Activated naive CD8-positive, alpha-beta T cell treated with anti-CD3 and anti-CD28 coated beads, Interleukin-2, amount 10 ng/mL, durations not matched to agents 7 days and 5 days (primary cell): ENCODE measurements around the gene SLC25A28. TPM values are rescaled to one million over a fixed set of nuclear protein-coding genes. Genes with fewer than 3 reads are reported as not detected.

Experiments used
- ATAC-seq: fragments of 150-1000 bp; cut with Tn5 transposase; one replicate; pipeline ENCODE4 v1.10.0; 2021; ENCODE audit warnings: low read depth, moderate library complexity
- POLR2A ChIA-PET: fragments of 350-600 bp; sonication (Branson Sonifier 250); formaldehyde crosslinking; loops from one replicate; lab custom pipeline; 2021; ENCODE audit warnings: antibody characterized with exemption; lab: Charles Lee
- DNase-seq: peaks from one replicate; pipeline ENCODE4 v3.0.0; 2021
- H3K27ac Mint-ChIP-seq: one replicate; pipeline ENCODE4 v1.8.0; 2022; ENCODE audit warnings: mild to moderate bottlenecking, mixed read lengths
- H3K27me3 Mint-ChIP-seq: one replicate; pipeline ENCODE4 v1.8.0; 2022; ENCODE audit warnings: mild to moderate bottlenecking, moderate library complexity, mixed read lengths
- H3K36me3 Mint-ChIP-seq: one replicate; pipeline ENCODE4 v1.8.0; 2021; ENCODE audit warnings: mild to moderate bottlenecking, mixed read lengths
- H3K4me1 Mint-ChIP-seq: one replicate; pipeline ENCODE4 v1.8.0; 2021; ENCODE audit warnings: mixed read lengths
- H3K4me3 Mint-ChIP-seq: one replicate; pipeline ENCODE4 v1.8.0; 2022; ENCODE audit warnings: mild to moderate bottlenecking, moderate library complexity, mixed read lengths
- H3K9me3 Mint-ChIP-seq: one replicate; pipeline ENCODE4 v1.8.0; 2021; ENCODE audit warnings: mixed read lengths
- total RNA-seq, 2 experiments: library from RNA; stranded (reverse); gene quantifications; one replicate each; pipeline ENCODE4 v1.2.3, GENCODE V29; 2021

Gene SLC25A28, protein sequence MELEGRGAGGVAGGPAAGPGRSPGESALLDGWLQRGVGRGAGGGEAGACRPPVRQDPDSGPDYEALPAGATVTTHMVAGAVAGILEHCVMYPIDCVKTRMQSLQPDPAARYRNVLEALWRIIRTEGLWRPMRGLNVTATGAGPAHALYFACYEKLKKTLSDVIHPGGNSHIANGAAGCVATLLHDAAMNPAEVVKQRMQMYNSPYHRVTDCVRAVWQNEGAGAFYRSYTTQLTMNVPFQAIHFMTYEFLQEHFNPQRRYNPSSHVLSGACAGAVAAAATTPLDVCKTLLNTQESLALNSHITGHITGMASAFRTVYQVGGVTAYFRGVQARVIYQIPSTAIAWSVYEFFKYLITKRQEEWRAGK
- 10 to 100 TPM; 77.2 to 84.7 TPM for total RNA-seq

DNA sequence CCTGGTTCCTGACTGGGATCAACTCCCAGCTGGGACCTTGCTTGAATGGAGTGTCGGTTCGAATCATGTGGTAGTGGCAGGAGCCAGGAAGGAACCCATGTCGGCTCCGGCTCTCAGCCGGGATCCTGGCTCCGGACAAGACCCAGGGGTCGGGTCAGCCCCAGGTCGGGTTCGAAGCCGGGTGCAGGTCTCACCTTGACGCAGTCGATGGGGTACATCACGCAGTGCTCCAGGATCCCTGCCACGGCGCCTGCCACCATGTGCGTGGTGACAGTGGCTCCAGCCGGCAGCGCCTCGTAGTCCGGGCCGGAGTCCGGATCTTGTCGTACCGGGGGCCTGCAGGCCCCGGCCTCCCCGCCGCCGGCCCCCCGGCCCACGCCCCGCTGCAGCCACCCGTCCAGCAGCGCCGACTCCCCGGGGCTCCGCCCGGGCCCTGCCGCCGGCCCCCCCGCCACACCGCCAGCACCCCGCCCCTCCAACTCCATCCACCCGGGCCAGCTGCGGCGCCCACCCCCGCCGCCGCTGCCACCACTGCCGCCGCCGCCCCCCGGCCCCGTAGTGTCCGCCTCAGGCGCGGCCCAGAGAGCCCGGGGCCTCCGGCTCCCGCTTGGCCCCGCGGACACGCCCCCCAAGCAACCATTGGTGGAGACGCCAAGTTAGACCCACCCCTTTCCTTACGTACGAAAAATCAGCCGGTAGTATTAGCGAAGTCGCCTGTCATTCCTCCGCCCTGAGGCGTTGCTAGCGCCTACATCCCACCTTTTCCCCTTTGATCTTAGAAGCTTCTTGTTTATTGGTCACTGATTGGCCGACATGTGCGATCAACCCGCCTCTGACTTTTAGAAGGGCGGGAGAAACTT, at the start of gene SLC25A28:
Gene SLC25A28, minus strand, starts transcription at position 589 of the 860 bp plus-strand sequence. Its CDS starts 104 bp downstream, at position 485.
- Mint-ChIP-seq H3K4me1 (peaks cover 40% of the 10 kb centered on the region), H3K27me3 (peaks cover 2% of the 10 kb centered on the region), H3K36me3 (peaks cover 15% of the 10 kb centered on the region), H3K4me3 (peak within 1 kb of the TSS; percentile 96), H3K27ac (peak within 1 kb of the TSS; percentile 96), H3K9me3 (no peaks in the 10 kb centered on the region)
- ATAC-seq = peak; percentile 0
- peak; percentile 89 for DNase-seq
- POLR2A ChIA-PET = interaction anchor here (0.7 to 3.9 kb wide), 5 partner anchors 39 to 1742 kb away, joined by 3 to 22 read pairs (median 15); partner anchors contain the start of genes COX15, CUTC, ENTPD7 and GOT1

GRCh38 chr10:99667108-99667751, 47.0 kb upstream of the SLC25A28 start:
- DNase-seq (no peak), ATAC-seq (no peak)
- POLR2A ChIA-PET = no interaction called here
- Mint-ChIP-seq H3K27me3 (no peaks in the 10 kb centered on the region), H3K9me3 (no peaks in the 10 kb centered on the region), H3K27ac (no peak overlapping the region), H3K4me1 (peaks cover 3% of the 10 kb centered on the region), H3K36me3 (peaks cover 15% of the 10 kb centered on the region), H3K4me3 (no peak overlapping the region)

- H3K36me3 Mint-ChIP-seq = peaks cover 17% of the 10 kb centered on the region
- H3K27ac Mint-ChIP-seq = no peak overlapping the region
- H3K4me3 Mint-ChIP-seq = no peak overlapping the region
- ATAC-seq = no peak
- H3K27me3 Mint-ChIP-seq = no peaks in the 10 kb centered on the region
- no peaks in the 10 kb centered on the region for H3K9me3 Mint-ChIP-seq
- POLR2A ChIA-PET = no interaction called here
- peaks cover 5% of the 10 kb centered on the region for H3K4me1 Mint-ChIP-seq
- no peak for DNase-seq
These were observed 45.1 kb upstream of the SLC25A28 start for GRCh38 chr10:99665304-99665703.

GRCh38 chr10:99661377-99661763, 41.1 kb upstream of the SLC25A28 start:
- no peaks in the 10 kb centered on the region for H3K9me3 Mint-ChIP-seq
- H3K27me3 Mint-ChIP-seq = peaks cover 10% of the 10 kb centered on the region
- H3K4me3 Mint-ChIP-seq = no peak overlapping the region
- peaks cover 19% of the 10 kb centered on the region for H3K4me1 Mint-ChIP-seq
- ATAC-seq (no peak), DNase-seq (no peak)
- POLR2A ChIA-PET = no interaction called here
- H3K27ac Mint-ChIP-seq = no peak overlapping the region
- peaks cover 12% of the 10 kb centered on the region for H3K36me3 Mint-ChIP-seq

- H3K36me3 Mint-ChIP-seq = peaks cover 11% of the 10 kb centered on the region
- H3K4me1 Mint-ChIP-seq = peaks cover 19% of the 10 kb centered on the region
- POLR2A ChIA-PET = interaction anchor here (1.9 kb wide), 1 partner anchor 40 kb away, joined by 22 read pairs; the partner anchor contains the start of gene SLC25A28
- ATAC-seq (no peak), DNase-seq (no peak)
- H3K27me3 Mint-ChIP-seq = peaks cover 15% of the 10 kb centered on the region
- no peak overlapping the region for H3K27ac Mint-ChIP-seq
- H3K4me3 Mint-ChIP-seq = no peak overlapping the region
- no peaks in the 10 kb centered on the region for H3K9me3 Mint-ChIP-seq
These were observed 40.6 kb upstream of the SLC25A28 start for GRCh38 chr10:99660662-99661376.

DNA sequence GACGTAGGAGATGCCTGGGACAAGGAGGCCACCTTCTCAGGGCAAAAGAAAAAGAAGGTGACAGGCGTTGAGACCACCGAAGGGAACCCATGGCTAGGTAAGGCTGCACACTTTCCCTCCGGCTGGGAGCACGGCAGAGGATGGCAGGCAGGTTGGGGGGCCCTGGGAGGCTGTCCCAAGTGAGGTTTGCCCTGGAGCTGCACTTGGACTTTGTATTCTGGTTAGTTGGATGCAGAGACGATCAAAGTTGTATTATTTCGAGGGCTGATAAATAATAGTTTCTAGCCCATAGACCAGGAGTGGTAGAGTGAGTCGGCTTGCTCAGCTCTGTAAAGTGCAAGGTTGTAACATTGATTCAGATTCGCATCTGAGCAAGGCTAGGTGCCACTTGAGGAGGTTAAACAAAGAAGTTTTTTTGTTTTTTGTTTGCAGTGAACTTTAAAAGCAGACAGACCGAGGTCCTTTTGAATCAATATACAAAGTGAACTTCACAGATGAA, 39.7 kb upstream of the SLC25A28 start:
- ATAC-seq (no peak), DNase-seq (no peak)
- Mint-ChIP-seq H3K4me1 (peaks cover 19% of the 10 kb centered on the region), H3K4me3 (peak overlapping the region; percentile 92), H3K27ac (peak overlapping the region; percentile 31), H3K9me3 (no peaks in the 10 kb centered on the region), H3K27me3 (peaks cover 16% of the 10 kb centered on the region), H3K36me3 (peaks cover 6% of the 10 kb centered on the region)
- POLR2A ChIA-PET = interaction anchor here (1.4 to 1.9 kb wide), 2 partner anchors 39 to 73 kb away, joined by 4 to 22 read pairs; partner anchors contain the start of genes COX15, CUTC and SLC25A28

DNA sequence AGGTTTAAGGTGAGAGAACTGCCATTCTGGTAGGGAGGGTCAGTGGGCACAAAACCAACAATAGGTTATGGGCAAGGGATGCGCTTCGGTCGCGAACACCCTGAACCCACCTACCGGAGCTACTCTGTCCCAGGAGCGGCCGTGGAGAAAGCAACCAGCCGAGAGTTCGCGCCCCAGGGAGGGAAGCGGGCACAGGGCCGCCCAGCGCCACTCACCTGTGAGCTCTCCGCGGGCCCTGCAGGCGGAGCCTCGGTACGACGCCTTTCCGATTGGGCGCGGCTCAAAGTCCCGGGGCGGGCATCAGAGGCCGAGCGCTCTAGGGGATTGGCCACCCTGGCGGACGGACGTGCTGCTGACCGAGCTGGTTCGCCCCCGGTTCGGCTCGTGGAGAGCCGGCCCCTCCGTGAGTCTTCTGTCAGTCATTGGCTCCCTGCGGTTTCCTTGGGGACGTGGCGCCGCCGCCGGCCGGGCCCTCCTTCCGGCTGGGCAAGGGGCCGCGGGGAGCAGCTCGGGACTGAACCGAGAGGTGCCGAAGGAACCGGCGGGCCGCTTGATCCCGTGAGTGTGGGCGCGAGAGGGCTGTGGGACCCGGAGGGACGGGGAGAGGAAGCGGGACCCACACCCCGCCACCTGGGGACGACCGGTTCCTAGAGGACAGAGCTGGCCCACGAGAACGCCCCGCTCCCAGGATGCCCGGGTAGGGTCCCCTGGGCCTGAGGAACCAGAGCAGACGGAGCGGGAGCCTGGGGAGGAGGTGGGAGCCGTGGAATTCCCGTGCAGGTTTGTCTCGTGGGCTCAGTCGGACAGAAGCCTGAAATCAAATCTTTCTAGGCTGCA, 39.0 kb upstream of the SLC25A28 start, which contains the start of gene ENTPD7:
Gene ENTPD7, plus strand, starts transcription at position 479 of the 837 bp plus-strand sequence. CDS start 448 bp downstream, outside the sequence.
- ATAC-seq (peak; percentile 100), DNase-seq (peak; percentile 89)
- Mint-ChIP-seq H3K27me3 (peaks cover 16% of the 10 kb centered on the region), H3K4me3 (peak within 1 kb of the TSS; percentile 92), H3K27ac (peak within 1 kb of the TSS; percentile 75), H3K36me3 (peaks cover 6% of the 10 kb centered on the region), H3K4me1 (peaks cover 19% of the 10 kb centered on the region), H3K9me3 (no peaks in the 10 kb centered on the region)
- POLR2A ChIA-PET = interaction anchor here (0.6 to 1.9 kb wide), 4 partner anchors 21 to 206 kb away, joined by 3 to 22 read pairs (median 4); partner anchors contain the start of genes COX15, CUTC and SLC25A28

DNA sequence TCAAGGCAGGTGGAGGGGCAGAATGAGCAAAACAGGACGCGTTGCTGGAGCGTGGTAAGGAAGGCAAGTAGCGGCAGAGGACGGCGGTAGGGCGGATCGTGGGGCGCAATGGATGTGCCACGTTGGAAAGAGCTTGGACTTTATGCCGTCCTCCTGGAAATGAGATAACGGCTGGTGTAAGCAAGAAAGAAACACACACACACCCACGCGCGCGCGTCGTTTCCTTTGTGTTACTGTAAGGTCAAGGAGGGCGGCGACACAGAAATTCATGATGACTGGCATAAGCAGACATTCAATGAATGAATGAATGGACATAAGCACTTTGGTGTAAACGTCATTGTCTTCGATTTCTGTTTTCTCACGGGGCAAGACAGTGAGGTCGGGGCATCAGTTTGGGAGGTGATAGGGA, 38.4 kb upstream of the SLC25A28 start:
- no peak for ATAC-seq
- peaks cover 16% of the 10 kb centered on the region for H3K4me1 Mint-ChIP-seq
- H3K36me3 Mint-ChIP-seq = peaks cover 3% of the 10 kb centered on the region
- peak overlapping the region; percentile 72 for H3K27ac Mint-ChIP-seq
- H3K4me3 Mint-ChIP-seq = peak overlapping the region; percentile 92
- DNase-seq = peak; percentile 41
- H3K9me3 Mint-ChIP-seq = no peaks in the 10 kb centered on the region
- POLR2A ChIA-PET = interaction anchor here (0.6 to 1.9 kb wide), 4 partner anchors 22 to 205 kb away, joined by 3 to 22 read pairs (median 4); partner anchors contain the start of genes COX15, CUTC and SLC25A28
- peaks cover 17% of the 10 kb centered on the region for H3K27me3 Mint-ChIP-seq

DNA sequence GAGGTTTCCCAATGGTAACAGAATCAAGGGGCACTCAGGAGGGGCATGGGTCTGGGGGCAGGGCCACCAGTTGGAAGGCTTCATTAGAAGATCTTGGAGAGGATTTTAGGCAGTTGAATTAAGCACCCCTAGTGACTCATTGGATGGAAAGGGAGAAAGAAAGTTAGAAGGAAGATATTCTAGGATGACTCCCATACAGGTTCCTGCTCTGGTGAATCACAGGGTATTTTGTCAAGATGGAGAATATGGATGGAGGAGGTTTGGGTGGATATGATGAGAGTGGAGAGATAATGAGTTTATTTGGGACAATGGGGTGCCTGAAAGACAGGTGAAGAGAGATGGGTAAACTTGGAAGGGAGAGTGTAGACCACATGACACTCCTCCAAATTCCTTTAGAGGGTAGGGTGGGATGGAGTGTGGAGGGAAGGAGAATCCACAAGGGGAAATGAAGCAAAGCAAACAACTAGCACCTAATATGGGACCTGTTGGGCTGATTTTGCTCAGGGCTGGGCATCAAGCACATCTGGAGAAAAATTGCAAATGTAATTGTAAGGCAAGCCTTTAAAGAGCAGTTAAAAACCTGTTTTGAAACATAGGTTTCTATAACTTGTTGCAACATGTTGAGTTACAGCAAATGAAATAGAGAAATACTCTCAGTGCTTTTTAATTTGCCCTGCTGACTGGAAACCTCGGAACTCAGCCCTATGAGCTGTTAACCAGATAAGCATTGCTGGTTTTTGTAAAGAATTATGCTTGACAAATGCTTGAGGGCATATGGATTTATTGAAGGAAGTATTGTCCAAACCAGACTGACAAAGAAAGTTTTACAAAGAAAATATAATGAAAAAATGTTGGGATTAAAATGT, 36.2 kb upstream of the SLC25A28 start:
- DNase-seq (no peak), ATAC-seq (no peak)
- no peak overlapping the region for H3K4me3 Mint-ChIP-seq
- peaks cover 19% of the 10 kb centered on the region for H3K27me3 Mint-ChIP-seq
- no peaks in the 10 kb centered on the region for H3K36me3 Mint-ChIP-seq
- no peaks in the 10 kb centered on the region for H3K9me3 Mint-ChIP-seq
- no peak overlapping the region for H3K27ac Mint-ChIP-seq
- POLR2A ChIA-PET = no interaction called here
- H3K4me1 Mint-ChIP-seq = peaks cover 16% of the 10 kb centered on the region

- no peak for ATAC-seq
- H3K36me3 Mint-ChIP-seq = no peaks in the 10 kb centered on the region
- POLR2A ChIA-PET = no interaction called here
- DNase-seq = no peak
- H3K4me3 Mint-ChIP-seq = no peak overlapping the region
- H3K27me3 Mint-ChIP-seq = peaks cover 24% of the 10 kb centered on the region
- H3K27ac Mint-ChIP-seq = no peak overlapping the region
- no peaks in the 10 kb centered on the region for H3K9me3 Mint-ChIP-seq
- peaks cover 8% of the 10 kb centered on the region for H3K4me1 Mint-ChIP-seq
These were observed 34.3 kb upstream of the SLC25A28 start for GRCh38 chr10:99654390-99655175.
